GM19372 (cell line): ENCODE results near the gene PDZD11.
"Not testable (repeated sequence)": the region's sequence is repeated elsewhere in the genome, so short reads cannot be mapped to it uniquely, and the experiment has no call there.

Source experiments
- ATAC-seq: cut with Tn5 transposase; IDR thresholded peaks from one replicate; pipeline ENCODE4 v1.9.1; 2021; ENCODE audit warnings: mild to moderate bottlenecking, low read depth, moderate library complexity; ENCODE audit not compliant: unreplicated experiment

The PDZD11 gene

DNA sequence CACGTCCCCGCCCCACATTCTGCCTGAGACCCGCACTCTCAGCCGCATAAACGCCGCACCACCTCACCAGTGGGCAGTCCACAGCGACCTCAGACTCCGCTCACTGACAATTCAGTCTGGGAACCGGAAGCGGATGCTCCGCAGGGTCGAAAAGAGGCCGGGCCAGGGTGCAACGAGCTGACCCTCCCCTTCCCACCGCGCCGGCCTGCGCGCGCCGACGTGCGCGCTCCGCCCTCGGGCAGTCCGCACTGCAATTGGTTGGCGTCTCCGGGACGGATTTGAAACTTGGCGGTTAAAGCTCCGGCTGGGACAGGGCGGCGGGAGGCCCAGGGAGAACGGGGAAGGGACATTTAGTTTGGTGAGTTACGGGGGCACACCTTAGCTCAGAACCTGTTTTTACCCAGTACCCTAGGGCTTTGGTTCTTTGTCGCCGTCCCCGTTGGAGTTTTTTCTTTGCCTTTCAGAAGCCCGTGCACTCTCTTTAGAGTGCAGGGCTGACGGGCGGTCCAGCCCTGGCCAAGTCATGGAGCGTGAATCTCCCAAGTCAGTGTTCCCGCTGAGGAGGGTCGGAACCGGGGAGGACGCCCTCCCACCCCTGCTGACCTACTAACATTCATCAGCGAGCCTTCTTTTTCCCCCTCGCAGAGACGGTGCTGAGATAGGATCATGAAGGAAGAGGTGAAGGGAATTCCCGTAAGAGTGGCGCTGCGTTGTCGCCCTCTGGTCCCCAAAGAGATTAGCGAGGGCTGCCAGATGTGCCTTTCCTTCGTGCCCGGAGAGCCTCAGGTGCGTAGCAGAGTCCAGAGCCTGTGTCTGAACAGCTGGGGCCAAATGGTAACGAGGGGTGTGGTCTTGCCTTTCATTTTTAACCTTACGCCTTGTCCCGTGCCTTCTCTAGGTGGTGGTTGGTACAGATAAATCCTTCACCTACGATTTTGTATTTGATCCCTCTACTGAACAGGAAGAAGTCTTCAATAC is at the start of gene PDZD11, which contains the start of gene KIF4A:
PDZD11 (minus strand) TSS at position 135 of the 978 bp plus-strand sequence. CDS start 586 bp downstream, outside the sequence.
KIF4A (plus strand) TSS at position 312 of the 978 bp plus-strand sequence; CDS start at position 667, 355 bp downstream.
- peak; percentile 97 for ATAC-seq

- no peak for ATAC-seq
These were observed 48.6 kb upstream of the PDZD11 start for GRCh38 chrX:70338290-70338689.

DNA sequence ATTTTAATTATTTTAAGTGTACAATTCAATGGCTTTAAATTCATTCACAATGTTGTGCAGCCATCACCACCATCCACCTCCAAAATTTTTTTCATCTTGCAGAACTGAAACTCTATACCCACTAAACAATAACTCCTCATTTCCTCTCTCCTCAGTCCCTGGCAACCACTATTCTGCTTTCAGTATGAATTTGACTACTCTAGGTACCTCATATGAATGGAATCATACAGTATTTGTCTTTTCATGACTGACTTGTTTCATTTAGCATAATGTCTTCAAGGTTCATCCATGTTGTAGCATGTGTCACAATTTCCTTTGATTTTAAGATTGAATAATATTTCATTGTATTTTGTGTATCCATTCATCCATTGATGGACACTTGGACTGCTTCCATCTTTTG is 47.0 kb upstream of the PDZD11 start:
- ATAC-seq: peak; percentile 99

DNA sequence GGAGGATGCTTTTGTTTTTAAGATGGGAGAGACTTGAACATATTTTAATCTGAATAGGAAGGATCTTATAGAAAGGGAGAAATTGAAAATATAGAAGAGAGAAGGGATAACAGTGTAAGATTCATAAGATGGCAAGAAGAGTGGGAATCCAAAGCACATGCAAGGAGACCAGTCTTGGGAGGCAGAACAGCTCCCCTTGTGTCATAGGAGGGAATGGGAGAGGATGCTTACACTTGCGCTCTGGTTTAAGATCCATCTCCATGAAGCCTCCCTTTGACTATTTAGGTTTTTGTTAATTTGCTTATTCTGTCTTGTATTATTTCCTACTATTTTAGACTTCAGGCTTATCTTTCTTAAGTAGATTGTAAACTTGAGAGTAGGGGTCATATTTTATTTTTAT is 42.9 kb upstream of the PDZD11 start:
- ATAC-seq: no peak

DNA sequence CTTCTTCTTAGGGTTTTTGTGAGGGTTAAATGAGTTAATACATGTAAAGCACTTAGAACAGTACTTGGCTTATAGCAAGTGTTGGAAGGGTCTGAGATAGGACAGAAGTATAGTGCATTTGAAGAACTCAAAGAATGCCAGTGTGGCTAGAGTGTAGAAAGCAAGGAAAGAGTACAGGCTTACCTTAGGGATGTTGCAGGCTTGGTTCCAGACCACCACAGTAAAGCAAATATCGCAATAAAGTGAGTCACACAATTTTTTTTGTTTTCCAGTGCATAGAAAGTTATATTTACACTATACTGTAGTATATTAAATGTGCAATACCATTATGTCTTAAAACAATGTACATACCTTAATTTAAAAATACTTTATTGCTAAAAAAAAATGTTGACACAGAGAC is 41.4 kb upstream of the PDZD11 start:
- ATAC-seq: no peak

DNA sequence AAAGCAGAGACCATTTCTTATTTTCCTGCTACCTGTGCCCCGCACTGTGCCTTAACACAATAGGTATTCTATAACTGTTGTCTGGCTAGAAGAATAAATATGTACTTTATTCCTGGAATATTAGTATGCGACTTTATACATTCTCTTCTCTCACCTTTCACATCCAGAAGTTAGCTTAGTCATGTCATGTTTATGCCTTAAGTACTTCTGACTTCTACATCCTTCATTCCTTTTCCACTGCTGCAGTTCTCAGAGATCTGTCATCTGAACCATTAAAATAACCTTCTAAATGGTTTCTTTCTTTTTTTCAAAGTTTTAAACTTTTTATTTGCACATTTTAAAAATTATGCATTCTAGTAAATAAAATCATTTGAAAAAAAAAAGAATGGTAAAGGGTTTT is 34.6 kb upstream of the PDZD11 start:
- ATAC-seq: no peak

GRCh38 chrX:70323628-70324027 is 33.9 kb upstream of the PDZD11 start:
- not testable (repeated sequence) for ATAC-seq

GRCh38 chrX:70322784-70323183 is 33.1 kb upstream of the PDZD11 start:
- no peak for ATAC-seq

DNA sequence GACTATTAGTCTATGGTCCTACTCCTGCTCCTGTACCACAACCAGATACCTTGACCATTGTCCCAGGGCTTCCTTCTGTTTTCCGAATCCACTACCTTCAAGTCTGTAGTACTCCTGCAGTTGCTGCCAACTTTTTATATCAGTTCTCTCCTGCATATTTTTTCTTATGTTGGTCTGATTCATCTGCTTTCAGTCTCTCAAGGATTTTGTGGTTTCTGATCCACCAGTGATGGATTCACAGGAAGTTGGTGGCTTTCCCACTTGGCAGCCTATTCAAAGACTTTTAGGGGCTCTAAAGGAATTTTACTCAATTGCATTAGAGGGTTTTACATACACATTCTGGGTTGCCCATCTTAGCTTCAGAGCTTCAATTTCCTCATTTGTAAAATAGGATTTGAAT is 23.8 kb upstream of the PDZD11 start:
- ATAC-seq: no peak

DNA sequence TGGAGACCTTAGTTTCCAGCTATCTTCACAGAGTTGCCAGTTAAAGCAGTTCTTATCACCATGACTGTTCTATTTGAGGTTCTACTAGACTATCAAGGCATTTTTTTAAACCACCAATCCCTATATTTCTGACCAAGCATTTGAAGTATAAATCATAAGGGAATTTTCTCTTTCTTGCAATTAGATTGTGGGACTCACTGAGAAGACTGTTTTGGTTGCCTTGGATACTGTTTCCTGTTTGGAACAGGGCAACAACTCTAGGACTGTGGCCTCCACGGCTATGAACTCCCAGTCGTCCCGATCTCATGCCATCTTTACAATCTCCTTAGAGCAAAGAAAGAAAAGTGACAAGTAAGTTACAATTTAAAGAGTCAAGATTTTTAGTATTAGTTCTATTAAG is 12.0 kb upstream of the PDZD11 start:
- ATAC-seq: no peak

DNA sequence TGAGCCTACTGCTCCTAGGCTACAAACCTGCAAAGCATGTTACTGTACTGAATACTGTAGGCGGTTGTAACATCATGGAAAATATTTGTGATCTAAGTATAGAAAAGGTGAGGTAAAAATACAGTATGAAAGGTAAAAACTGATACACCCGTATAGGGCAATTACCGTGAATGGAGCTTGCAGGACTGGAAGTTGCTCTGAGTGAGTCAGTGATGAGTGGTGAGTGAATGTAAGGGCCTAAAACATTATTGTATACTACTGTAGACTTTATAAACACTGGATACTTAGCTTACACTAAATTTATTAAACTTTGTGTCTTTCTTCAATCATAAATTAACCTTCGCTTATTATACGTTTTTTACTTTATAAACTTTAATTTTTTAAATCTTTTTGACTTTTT is 3.9 kb upstream of the PDZD11 start:
- ATAC-seq: no peak

DNA sequence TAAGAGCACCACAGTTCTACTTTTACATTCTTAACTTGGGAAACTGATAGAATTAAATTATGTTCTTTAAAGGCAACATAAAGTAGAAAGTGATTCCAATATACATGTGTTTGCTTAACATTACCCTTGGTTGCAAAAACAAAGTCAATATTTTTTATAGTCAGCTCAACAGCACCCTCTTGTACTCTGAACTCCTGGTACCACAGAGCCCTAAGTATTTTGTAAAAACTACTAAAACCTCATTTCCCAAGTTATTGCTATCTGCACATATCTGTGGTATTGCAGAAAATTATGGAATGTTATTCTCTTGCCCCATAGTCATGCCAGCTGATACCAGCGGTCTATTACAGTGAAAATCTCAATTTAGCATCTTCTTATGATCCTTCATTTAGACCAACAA is 3.1 kb upstream of the PDZD11 start:
- no peak for ATAC-seq

DNA sequence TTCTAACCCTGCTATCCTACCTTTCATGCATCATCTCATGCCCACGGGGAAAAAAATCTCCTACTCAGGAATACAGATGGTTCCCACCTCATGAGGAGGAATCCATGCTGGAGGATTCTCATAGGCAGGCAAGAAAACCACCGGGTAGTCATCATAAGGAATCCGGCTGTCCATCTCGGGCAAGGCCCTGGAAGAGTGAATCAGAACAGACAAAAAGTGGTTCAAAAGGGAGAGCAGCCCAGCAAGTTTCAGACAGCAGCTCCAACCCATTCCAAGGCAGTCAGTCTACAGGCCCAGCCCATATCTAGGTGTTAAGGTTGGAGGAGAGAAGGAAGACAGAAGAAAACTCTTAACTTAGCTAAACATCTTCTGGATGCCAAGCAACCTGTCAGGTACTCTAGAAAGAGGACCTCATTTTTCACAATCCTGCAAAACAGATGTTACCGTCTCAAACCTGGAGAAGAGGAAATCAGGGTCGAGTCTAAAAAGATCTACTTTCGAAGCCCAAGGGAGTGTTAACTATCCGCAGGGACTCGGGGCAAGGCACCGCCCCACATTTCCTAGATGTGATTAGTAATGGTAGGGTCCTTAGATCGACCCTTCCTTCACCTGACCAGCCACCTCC is 447 bp downstream of the PDZD11 start:
- no peak for ATAC-seq

- ATAC-seq: no peak
These were observed 7.8 kb downstream of the PDZD11 start, which contains the start of gene RAB41 for GRCh38 chrX:70281951-70282350. Gene RAB41 (plus strand): TSS chrX:70282172. CDS start chrX:70282218, 46 bp downstream.

DNA sequence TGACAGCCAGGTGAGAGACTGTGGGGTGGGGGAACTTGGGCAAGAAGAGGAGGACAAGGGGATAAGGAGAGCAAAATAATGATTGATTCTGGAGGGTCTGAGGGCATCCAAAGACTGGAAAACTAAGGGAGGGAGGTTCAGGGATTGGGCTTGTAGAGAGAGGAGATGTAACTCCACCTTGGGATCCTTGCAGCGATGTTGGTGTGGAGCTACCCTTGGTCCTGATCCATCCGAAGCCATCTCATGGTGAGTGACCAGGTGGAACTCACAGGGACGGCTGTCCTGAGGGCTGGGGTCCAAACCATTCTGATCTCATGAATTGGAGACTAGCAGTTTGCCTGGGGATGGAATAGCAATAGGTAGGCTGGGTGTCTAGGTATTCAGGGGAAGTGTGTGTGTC is 9.2 kb downstream of the PDZD11 start:
- no peak for ATAC-seq

DNA sequence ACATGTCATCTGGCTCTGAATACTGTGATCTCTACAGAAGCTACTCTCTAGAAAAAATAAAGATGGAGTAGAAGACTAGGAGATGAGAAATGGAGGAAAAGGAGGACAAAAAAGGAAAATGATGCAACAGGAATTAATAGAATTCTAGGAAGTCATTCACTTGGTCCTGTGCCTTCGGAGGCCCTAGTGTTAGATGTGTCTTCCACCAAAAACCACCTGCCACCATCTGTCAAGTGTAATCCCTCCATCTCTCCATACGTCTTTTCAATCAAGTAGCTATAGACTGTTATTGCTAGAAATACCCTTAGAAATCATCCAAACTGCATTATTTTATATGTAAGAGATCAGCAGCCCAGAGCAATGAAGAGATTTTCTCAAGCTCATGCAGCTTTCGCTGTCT is 10.6 kb downstream of the PDZD11 start:
- no peak for ATAC-seq

GRCh38 chrX:70274029-70274428 is 15.7 kb downstream of the PDZD11 start:
- not testable (repeated sequence) for ATAC-seq

- no peak for ATAC-seq
These were observed 21.7 kb downstream of the PDZD11 start, which contains the start of gene ARR3 for GRCh38 chrX:70268034-70268433. Gene ARR3 (plus strand): TSS chrX:70268334. CDS start chrX:70269386, 1,052 bp downstream.

GRCh38 chrX:70264784-70265183 is 24.9 kb downstream of the PDZD11 start:
- ATAC-seq: no peak

DNA sequence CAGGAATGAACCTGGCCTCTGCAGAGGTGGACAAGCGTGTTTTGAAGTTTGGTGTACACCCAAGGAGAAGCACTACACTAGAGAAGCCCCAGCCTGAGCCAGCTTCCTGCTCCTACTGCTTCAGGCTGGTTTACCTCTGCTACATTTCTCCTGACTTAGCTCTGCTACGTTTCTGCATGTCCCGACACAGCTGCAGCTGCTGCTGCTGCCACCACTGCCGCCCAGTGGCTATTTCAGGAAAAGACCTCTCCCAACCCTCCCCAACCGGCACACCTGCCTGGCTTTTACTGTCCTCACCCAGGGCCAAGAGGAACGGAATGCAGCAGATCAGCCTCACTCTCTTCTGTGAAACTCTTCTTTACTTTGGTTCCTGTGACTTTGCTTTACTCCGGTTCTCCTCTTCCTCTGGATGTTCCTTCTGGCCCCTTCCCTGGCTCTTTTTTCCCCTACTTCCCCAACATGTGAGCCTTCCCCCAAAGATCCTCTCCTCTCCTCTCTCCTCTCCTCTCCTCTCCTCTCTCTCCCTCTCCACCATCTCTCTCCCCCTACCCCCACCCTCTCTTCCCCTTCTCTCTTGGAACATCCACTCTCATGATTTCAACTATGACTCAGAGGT is 26.7 kb downstream of the PDZD11 start:
- ATAC-seq: no peak

DNA sequence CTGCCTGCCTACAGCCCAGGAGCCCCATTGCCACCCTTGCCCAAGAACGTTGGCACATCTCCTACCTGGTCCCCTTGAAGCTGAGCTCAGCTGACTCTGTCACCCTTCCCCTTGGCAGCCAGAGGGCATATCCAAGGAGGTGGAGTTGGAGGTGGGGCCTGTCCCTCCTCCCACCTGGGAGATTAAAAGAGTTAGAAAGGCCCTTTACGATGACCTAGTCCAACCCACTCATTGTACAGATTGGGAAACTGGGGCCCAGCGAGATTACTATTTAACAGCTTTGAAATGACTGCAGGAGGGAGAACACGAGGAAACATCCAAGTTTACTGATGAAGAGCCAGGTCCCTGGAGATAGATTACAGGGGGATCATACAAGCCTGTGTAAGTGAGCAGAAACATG is 29.6 kb downstream of the PDZD11 start, which contains the start of gene P2RY4:
P2RY4 (minus strand) TSS at position 101 of the 400 bp plus-strand sequence. CDS start 580 bp downstream, outside the sequence.
- no peak for ATAC-seq
